NT2/D1 (cell line): Measurements from ENCODE around the gene SPDYE4.

Source experiments
- SUZ12 ChIP-seq: IDR thresholded peaks from 2 replicates; pipeline ENCODE4 v1.6.1; 2011; ENCODE audit not compliant: insufficient read length, insufficient read depth; ENCODE audit errors: extremely low read depth
- YY1 ChIP-seq: IDR thresholded peaks from 2 replicates; pipeline ENCODE4 v1.6.1; 2011; ENCODE audit not compliant: insufficient read length, insufficient read depth
- ZNF274 ChIP-seq: IDR thresholded peaks from 2 replicates; pipeline ENCODE4 v1.6.1; 2011; ENCODE audit warnings: mild to moderate bottlenecking, low read depth, low read length

- TF ChIP-seq ZNF274: no peak
- TF ChIP-seq YY1: no peak
- TF ChIP-seq SUZ12: no peak
Measured at GRCh38 chr17:8720596-8720995, 37.8 kb downstream of the SPDYE4 start.
